SK-N-SH (cell line): ENCODE results near the gene BAG1.

Experiments used
- CTCF ChIP-seq: fragments of 200-600 bp; sonication (generic); IDR thresholded peaks from 2 replicates; pipeline ENCODE4 v1.6.1; 2017; ENCODE audit warnings: antibody characterized with exemption, mild to moderate bottlenecking, moderate library complexity
- EP300 ChIP-seq, 2 experiments: IDR thresholded peaks; 2 replicates each; pipeline versions ENCODE4 v1.4.0 to v1.6.1; 2012; ENCODE audit warnings: borderline replicate concordance in 1 of 2, low read depth in 1 of 2, low read length in 1 of 2
- GABPA ChIP-seq: IDR thresholded peaks from 2 replicates; pipeline ENCODE4 v1.4.0; 2012; ENCODE audit warnings: low read depth, mild to moderate bottlenecking
- POLR2AphosphoS5 ChIP-seq: IDR thresholded peaks from 2 replicates; pipeline ENCODE4 v1.6.1; 2012; ENCODE audit warnings: low read depth, low read length
- REST ChIP-seq: IDR thresholded peaks from 2 replicates; pipeline ENCODE4 v1.6.1; 2012; ENCODE audit warnings: mild to moderate bottlenecking, low read depth, low read length, moderate library complexity

- TF ChIP-seq REST (no peak), CTCF (no peak), GABPA (no peak), EP300 (IDR thresholded peaks at IDR 0.05; ENCODE audit: borderline replicate concordance in 1 of 2, low read depth in 1 of 2, low read length in 1 of 2) (no peak), POLR2AphosphoS5 (no peak)
Observed at GRCh38 chr9:33242609-33243134, 21.8 kb downstream of the BAG1 start.
